ENCODE measurements around the gene ACO2.
A peak's percentile ranks its signal among the peaks of the same experiment; 100 is the strongest.

Gene ACO2

DNA sequence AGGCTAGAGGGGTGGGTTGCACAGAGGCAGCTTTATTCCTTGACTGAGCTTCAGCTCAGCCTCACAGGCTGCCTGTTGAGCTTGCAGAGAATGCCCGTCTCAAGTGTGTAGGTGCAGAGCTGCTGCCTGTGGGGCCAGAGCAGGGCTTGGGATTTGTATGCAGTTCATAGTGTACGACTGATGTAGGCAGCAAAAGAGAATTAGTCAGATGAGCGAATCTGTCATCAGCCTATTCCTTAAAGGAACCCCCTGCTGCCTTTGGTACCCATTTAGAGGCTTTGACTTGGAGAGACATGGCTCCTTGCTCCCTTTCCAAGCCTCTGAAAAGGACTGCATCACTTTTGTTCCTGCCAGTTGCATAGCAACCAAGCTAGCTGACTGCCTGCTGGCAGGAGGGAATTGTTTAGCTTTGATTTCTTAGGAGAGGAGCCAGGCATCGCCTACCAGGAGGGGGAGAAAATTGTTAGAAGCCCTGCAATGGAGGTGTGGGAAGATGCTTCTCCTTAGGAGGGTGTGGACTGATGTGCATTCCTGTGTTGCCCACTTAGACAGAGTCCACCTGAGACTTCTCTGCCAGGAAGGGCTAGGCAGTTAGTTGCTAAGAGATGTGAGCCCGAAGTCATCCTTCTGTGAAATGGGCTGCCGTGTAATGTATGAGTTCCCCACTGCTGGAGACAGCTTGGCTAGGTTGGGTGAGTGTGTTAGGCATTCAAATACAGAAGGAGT, 10.9 kb downstream of the ACO2 start:
- Mint-ChIP-seq H3K27ac (peak overlapping the region in 2 of 3 experiments; percentile 12 to 51), H3K9me3 (no peaks in the 10 kb centered on the region), H3K4me3 (no peak overlapping the region), H3K36me3 (ENCODE audit: low read depth) (no peaks in the 10 kb centered on the region), H3K27me3 (ENCODE audit: low read depth) (no peaks in the 10 kb centered on the region), H3K4me1 (peaks cover 39% of the 10 kb centered on the region)
- TF ChIP-seq, protein P1, sequence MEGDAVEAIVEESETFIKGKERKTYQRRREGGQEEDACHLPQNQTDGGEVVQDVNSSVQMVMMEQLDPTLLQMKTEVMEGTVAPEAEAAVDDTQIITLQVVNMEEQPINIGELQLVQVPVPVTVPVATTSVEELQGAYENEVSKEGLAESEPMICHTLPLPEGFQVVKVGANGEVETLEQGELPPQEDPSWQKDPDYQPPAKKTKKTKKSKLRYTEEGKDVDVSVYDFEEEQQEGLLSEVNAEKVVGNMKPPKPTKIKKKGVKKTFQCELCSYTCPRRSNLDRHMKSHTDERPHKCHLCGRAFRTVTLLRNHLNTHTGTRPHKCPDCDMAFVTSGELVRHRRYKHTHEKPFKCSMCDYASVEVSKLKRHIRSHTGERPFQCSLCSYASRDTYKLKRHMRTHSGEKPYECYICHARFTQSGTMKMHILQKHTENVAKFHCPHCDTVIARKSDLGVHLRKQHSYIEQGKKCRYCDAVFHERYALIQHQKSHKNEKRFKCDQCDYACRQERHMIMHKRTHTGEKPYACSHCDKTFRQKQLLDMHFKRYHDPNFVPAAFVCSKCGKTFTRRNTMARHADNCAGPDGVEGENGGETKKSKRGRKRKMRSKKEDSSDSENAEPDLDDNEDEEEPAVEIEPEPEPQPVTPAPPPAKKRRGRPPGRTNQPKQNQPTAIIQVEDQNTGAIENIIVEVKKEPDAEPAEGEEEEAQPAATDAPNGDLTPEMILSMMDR (IDR thresholded peaks at IDR 0.05; ENCODE audit: unreplicated experiment in 3 of 3), result no peak

GRCh38 chr22:41480397-41480735, 11.4 kb downstream of the ACO2 start:
- Mint-ChIP-seq H3K4me3 (no peak overlapping the region), H3K9me3 (no peaks in the 10 kb centered on the region), H3K27me3 (ENCODE audit: low read depth) (no peaks in the 10 kb centered on the region), H3K27ac (peak overlapping the region in 2 of 3 experiments; percentile 12 to 51), H3K4me1 (peaks cover 39% of the 10 kb centered on the region), H3K36me3 (ENCODE audit: low read depth) (no peaks in the 10 kb centered on the region)
- TF ChIP-seq, protein P1 (IDR thresholded peaks at IDR 0.05; ENCODE audit: unreplicated experiment in 3 of 3), result no peak

GRCh38 chr22:41481131-41481830, 12.4 kb downstream of the ACO2 start:
- TF ChIP-seq, protein P1 (IDR thresholded peaks at IDR 0.05; ENCODE audit: unreplicated experiment in 3 of 3), result no peak
- no peaks in the 10 kb centered on the region for H3K27me3 Mint-ChIP-seq (ENCODE audit: low read depth)
- peak overlapping the region in 1 of 3 experiments; percentile 12 for H3K27ac Mint-ChIP-seq
- H3K36me3 Mint-ChIP-seq (ENCODE audit: low read depth), result no peaks in the 10 kb centered on the region
- H3K4me3 Mint-ChIP-seq, result no peak overlapping the region
- peaks cover 39% of the 10 kb centered on the region for H3K4me1 Mint-ChIP-seq
- no peaks in the 10 kb centered on the region for H3K9me3 Mint-ChIP-seq

DNA sequence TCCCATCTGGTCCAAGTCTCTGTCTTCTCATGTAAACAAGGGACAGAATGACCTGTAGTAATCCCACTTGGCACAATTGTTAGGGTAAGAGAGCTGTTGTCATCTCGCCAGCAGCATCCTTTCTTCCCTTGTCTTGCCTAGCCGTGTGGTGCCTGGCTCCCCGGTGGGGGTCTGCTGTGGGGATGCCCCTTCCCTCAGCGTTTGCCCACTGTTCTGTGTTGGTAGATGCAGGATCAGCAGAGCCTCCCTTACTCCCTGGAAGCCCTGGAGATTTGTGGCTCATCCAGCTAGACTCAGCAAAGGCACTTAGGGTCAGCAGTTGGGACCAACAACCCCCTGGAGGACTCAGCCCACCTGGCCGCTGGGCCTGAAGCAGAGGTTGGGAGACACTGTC, 13.0 kb downstream of the ACO2 start:
- no peaks in the 10 kb centered on the region for H3K27me3 Mint-ChIP-seq (ENCODE audit: low read depth)
- no peaks in the 10 kb centered on the region for H3K9me3 Mint-ChIP-seq
- H3K36me3 Mint-ChIP-seq (ENCODE audit: low read depth), result no peaks in the 10 kb centered on the region
- peaks cover 41% of the 10 kb centered on the region for H3K4me1 Mint-ChIP-seq
- TF ChIP-seq, protein P1 (IDR thresholded peaks at IDR 0.05; ENCODE audit: unreplicated experiment in 3 of 3), result no peak
- H3K27ac Mint-ChIP-seq, result peak overlapping the region in 1 of 3 experiments; percentile 50
- no peak overlapping the region for H3K4me3 Mint-ChIP-seq

- Mint-ChIP-seq H3K27me3 (ENCODE audit: low read depth) (no peaks in the 10 kb centered on the region), H3K27ac (peak overlapping the region; percentile 5 to 50 (median 49)), H3K9me3 (no peaks in the 10 kb centered on the region), H3K4me1 (peaks cover 46% of the 10 kb centered on the region), H3K36me3 (ENCODE audit: low read depth) (no peaks in the 10 kb centered on the region), H3K4me3 (no peak overlapping the region)
- TF ChIP-seq, protein P1 (IDR thresholded peaks at IDR 0.05; ENCODE audit: unreplicated experiment in 3 of 3), result no peak
These were observed 13.5 kb downstream of the ACO2 start for GRCh38 chr22:41482319-41482935.

Data from nephron (organoid).